H1 (cell line): ENCODE results near the gene REEP2. TPM values are rescaled to one million over a fixed set of nuclear protein-coding genes. Genes with fewer than 3 reads are reported as not detected.

Experiments
- ATF3 ChIP-seq: IDR thresholded peaks from 2 replicates; pipeline ENCODE4 v1.6.1; 2011; ENCODE audit warnings: low read depth, mild to moderate bottlenecking, low read length; ENCODE audit not compliant: insufficient read depth
- BCL11A ChIP-seq, 2 experiments: IDR thresholded peaks; one replicate each; pipeline ENCODE4 v1.6.1; 2011; ENCODE audit warnings: low read depth in 2 of 2, low read length in 2 of 2, mild to moderate bottlenecking in 2 of 2
- CBX8 ChIP-seq: fragments of 300-800, 300-1000 bp; sonication (generic); IDR thresholded peaks from 2 replicates; pipeline ENCODE4 v1.7.1; 2016; ENCODE audit warnings: low read depth, low read length, borderline replicate concordance
- CHD1 ChIP-seq: IDR thresholded peaks from 2 replicates; pipeline ENCODE4 v1.6.1; 2012; ENCODE audit warnings: low read depth, low read length, improper control_type of control experiment
- CREB1 ChIP-seq: IDR thresholded peaks from 2 replicates; pipeline ENCODE4 v1.6.1; 2012; ENCODE audit warnings: inconsistent platforms
- CTCF ChIP-seq, 3 experiments: IDR thresholded peaks; 1 replicate in 2 of 3; 2 replicates in 1 of 3; pipeline versions ENCODE4 v1.5.1 to v1.6.1; 2011; ENCODE audit warnings: low read length in 3 of 3, mild to moderate bottlenecking in 3 of 3, inconsistent platforms in 2 of 3, low read depth in 1 of 3, moderate library complexity in 1 of 3; ENCODE audit not compliant: insufficient read depth in 1 of 3; ENCODE audit errors: control extremely low read depth in 1 of 3
- GABPA ChIP-seq: IDR thresholded peaks from 2 replicates; pipeline ENCODE4 v1.6.1; 2011; ENCODE audit warnings: mild to moderate bottlenecking, low read length, moderate library complexity, borderline replicate concordance; ENCODE audit not compliant: insufficient read depth
- GTF2F1 ChIP-seq: IDR thresholded peaks from 2 replicates; pipeline ENCODE4 v1.6.1; 2012; ENCODE audit warnings: low read depth, low read length, improper control_type of control experiment, borderline replicate concordance
- HDAC2 ChIP-seq, 2 experiments: fragments of 300-600 bp in 1 of 2; sonication (generic) in 1 of 2; IDR thresholded peaks; 2 replicates each; pipeline ENCODE4 v1.6.1; 2011 to 2012; ENCODE audit warnings: low read depth in 2 of 2, low read length in 2 of 2, mild to moderate bottlenecking in 2 of 2, moderate library complexity in 2 of 2, borderline replicate concordance in 1 of 2, inconsistent platforms in 1 of 2
- JUN ChIP-seq: IDR thresholded peaks from 2 replicates; pipeline ENCODE4 v1.6.1; 2011; ENCODE audit warnings: low read depth, mild to moderate bottlenecking, improper control_type of control experiment, low read length
- JUND ChIP-seq: IDR thresholded peaks from 2 replicates; pipeline ENCODE4 v1.6.1; 2011; ENCODE audit warnings: mild to moderate bottlenecking, improper control_type of control experiment, low read length
- KDM5A ChIP-seq: fragments of 200-600 bp; IDR thresholded peaks from 2 replicates; pipeline ENCODE4 v1.7.1; 2012; ENCODE audit warnings: mild to moderate bottlenecking, low read length, inconsistent platforms, mixed read lengths
- NRF1 ChIP-seq: IDR thresholded peaks from 2 replicates; pipeline ENCODE4 v1.6.1; 2011; ENCODE audit warnings: mild to moderate bottlenecking, low read depth, low read length, improper control_type of control experiment
- RXRA ChIP-seq: IDR thresholded peaks from 2 replicates; pipeline ENCODE4 v1.6.1; 2011; ENCODE audit warnings: low read depth, mild to moderate bottlenecking, low read length, moderate library complexity; ENCODE audit not compliant: insufficient read depth
- SIN3A ChIP-seq, 2 experiments: IDR thresholded peaks in 1 of 2; conservative IDR thresholded peaks in 1 of 2; 2 replicates each; pipeline ENCODE4 v1.6.1; 2011 to 2012; ENCODE audit warnings: low read length in 2 of 2, improper control_type of control experiment in 1 of 2, low read depth in 1 of 2, mild to moderate bottlenecking in 1 of 2
- SIRT6 ChIP-seq: IDR thresholded peaks from one replicate; pipeline ENCODE4 v1.7.1; 2012; ENCODE audit warnings: low read length, inconsistent platforms
- SP1 ChIP-seq: IDR thresholded peaks from 2 replicates; pipeline ENCODE4 v1.6.1; 2011; ENCODE audit warnings: low read depth, low read length
- SUZ12 ChIP-seq: fragments of 200-600 bp; sonication (generic); IDR thresholded peaks from 2 replicates; pipeline ENCODE4 v1.6.1; 2012; ENCODE audit warnings: mild to moderate bottlenecking, inconsistent platforms, low read length, moderate library complexity, mixed read lengths
- TAF1 ChIP-seq: IDR thresholded peaks from 2 replicates; pipeline ENCODE4 v1.6.1; 2011; ENCODE audit warnings: mild to moderate bottlenecking, low read depth, low read length
- TAF7 ChIP-seq: optimal IDR thresholded peaks from 2 replicates; pipeline ENCODE3; 2011; ENCODE audit warnings: low read depth, mild to moderate bottlenecking, inconsistent platforms, low read length, moderate library complexity, borderline replicate concordance
- YY1 ChIP-seq: IDR thresholded peaks from 2 replicates; pipeline ENCODE4 v1.6.1; 2011; ENCODE audit warnings: low read depth, mild to moderate bottlenecking, low read length
- polyA plus RNA-seq, 7 experiments: library from polyadenylated mRNA; depleted of rRNA in 3 of 7; stranded (reverse) in 5 of 7; unstranded in 2 of 7; fragments of >200 nt in 5 of 7; fragments of 200-250 nt in 2 of 7; gene quantifications; 1 replicate in 5 of 7; 2 replicates in 1 of 7; 4 replicates in 1 of 7; pipeline versions ENCODE4 v1.2.1 to v1.2.3, GENCODE V29; 2011 to 2013; ENCODE audit warnings: missing spikeins in 2 of 7, mixed read lengths in 2 of 7
- total RNA-seq: library from RNA; stranded (reverse); fragmentation: NEBNext Ultra II Directional; extraction: Animal tissue kit (Norgen Biotek cat#: 25700); gene quantifications from 2 replicates; pipeline ENCODE4 v1.2.1, GENCODE V29; 2021

Gene REEP2
- total and polyA plus RNA-seq, 2 of the 8 experiments (the other 6 are each of a cell fraction or from before 2014, with no cell fraction given): 26.5 to 40.2 TPM

- TF ChIP-seq TAF1 (no peak; the same call in 1 of the 2 replicates), YY1 (no peak), SP1 (no peak), ATF3 (no peak), TAF7 (peak; percentile 93), SIRT6 (peak; percentile 51), JUN (no peak), CHD1 (no peak), GTF2F1 (no peak), HDAC2 (IDR thresholded peaks at IDR 0.05; ENCODE audit: borderline replicate concordance in 1 of 2, low read depth in 2 of 2, low read length in 2 of 2) (no peak), RXRA (0 out of 2 replicates have a peak, but pooled peaks have one; percentile 2), BCL11A (IDR thresholded peaks at IDR 0.05; ENCODE audit: low read depth in 2 of 2, low read length in 2 of 2) (peak; percentile 40 to 42), GABPA (0 out of 2 replicates have a peak, but pooled peaks have one; percentile 14), SIN3A (conservative IDR thresholded peaks at IDR 0.05 in 1 of 2, IDR thresholded peaks at IDR 0.05 in 1 of 2; ENCODE audit: low read depth in 1 of 2, low read length in 2 of 2) (peak in 1 of 2 experiments; percentile 61; a peak in 2 of 4 replicates), CBX8 (no peak), SUZ12 (no peak), JUND (no peak; the same call in 1 of the 2 replicates), KDM5A (no peak), CTCF (IDR thresholded peaks at IDR 0.05; ENCODE audit: control extremely low read depth in 1 of 3, insufficient read depth in 1 of 3, low read depth in 1 of 3, low read length in 3 of 3) (no peak), CREB1 (peak; percentile 48), NRF1 (no peak; the same call in 1 of the 2 replicates)
Observed at GRCh38 chr5:138469540-138470321, 30.9 kb downstream of the REEP2 start (continued).
